Ascending aorta (tissue), 2 donors: ENCODE results near the gene PA2G4. TPM values are rescaled to one million over a fixed set of nuclear protein-coding genes. Genes with fewer than 3 reads are reported as not detected.

Experiments
- DNase-seq, 2 donors: peaks; one replicate each; pipeline ENCODE4 v3.0.0-alpha.2; 2019; ENCODE audit warnings: low spot score in 2 of 2
- H3K27ac ChIP-seq, 2 donors: fragments of 200-600 bp; sonication (generic); one replicate each; pipeline ENCODE4 v1.5.1; 2016 to 2017; ENCODE audit warnings: mild to moderate bottlenecking in 1 of 2
- H3K27me3 ChIP-seq: fragments of 200-600 bp; sonication (generic); one replicate; pipeline ENCODE4 v1.5.1; 2017
- H3K36me3 ChIP-seq, 2 donors: fragments of 200-600 bp; sonication (generic); one replicate each; pipeline ENCODE4 v1.5.1; 2016
- H3K4me1 ChIP-seq, 2 donors: fragments of 200-600 bp; sonication (generic); one replicate each; pipeline ENCODE4 v1.5.1; 2016 to 2017; ENCODE audit warnings: mild to moderate bottlenecking in 1 of 2
- H3K4me3 ChIP-seq, 2 donors: fragments of 200-600 bp; sonication (generic); one replicate each; pipeline ENCODE4 v1.5.1; 2016 to 2017; ENCODE audit warnings: mild to moderate bottlenecking in 1 of 2
- H3K9me3 ChIP-seq, 2 donors: fragments of 200-600 bp; sonication (generic); one replicate each; pipeline ENCODE4 v1.5.1; 2016
- CTCF ChIP-seq, 3 experiments: fragments of 200-600 bp in 2 of 3; fragments of 450-650 bp in 1 of 3; sonication (generic) in 2 of 3; IDR thresholded peaks; one replicate each; pipeline ENCODE4 v1.5.1; 2016 to 2019; ENCODE audit warnings: antibody characterized with exemption in 3 of 3, mild to moderate bottlenecking in 1 of 3, moderate library complexity in 1 of 3
- intact Hi-C: fragments of 100-400 bp; cut with DNase I; formaldehyde crosslinking; loops from one replicate; pipeline ENCODE4 v1.15.1; 2023
- total RNA-seq: library from RNA; depleted of rRNA; stranded (reverse); fragments of >200 nt; gene quantifications from one replicate; pipeline ENCODE4 v1.1.0, GENCODE V29; 2016

PA2G4 gene
- total RNA-seq, 1 donor from 2014 or later: 101 TPM

- intact Hi-C loops: no loop called here
- H3K4me1 ChIP-seq: peaks cover 0 to 6% of the 10 kb centered on the region in 2 donors
- DNase-seq: no peak
- no peaks in the 10 kb centered on the region for H3K9me3 ChIP-seq
- peaks cover 43 to 53% of the 10 kb centered on the region in 2 donors for H3K36me3 ChIP-seq
- TF ChIP-seq CTCF (IDR thresholded peaks at IDR 0.05): no peak
- H3K27ac ChIP-seq: no peak overlapping the region
- no peak overlapping the region for H3K4me3 ChIP-seq
- H3K27me3 ChIP-seq: no peaks in the 10 kb centered on the region
Measured at GRCh38 chr12:56145217-56145616, 40.9 kb downstream of the PA2G4 start.

- intact Hi-C loops: no loop called here
- no peak for DNase-seq
- no peak for TF ChIP-seq CTCF (IDR thresholded peaks at IDR 0.05)
- Histone ChIP-seq H3K4me3 (no peak overlapping the region), H3K27me3 (no peaks in the 10 kb centered on the region), H3K9me3 (no peaks in the 10 kb centered on the region), H3K4me1 (peaks cover 0 to 12% of the 10 kb centered on the region in 2 donors), H3K36me3 (peaks cover 29 to 37% of the 10 kb centered on the region in 2 donors), H3K27ac (peak overlapping the region; percentile 37 to 65)
Measured at GRCh38 chr12:56146492-56147460, 42.4 kb downstream of the PA2G4 start.

GRCh38 chr12:56150563-56150962, 46.2 kb downstream of the PA2G4 start:
- no peak overlapping the region for H3K27ac ChIP-seq
- H3K4me3 ChIP-seq: no peak overlapping the region
- H3K27me3 ChIP-seq: no peaks in the 10 kb centered on the region
- peaks cover 0 to 21% of the 10 kb centered on the region in 2 donors for H3K4me1 ChIP-seq
- intact Hi-C loops: no loop called here
- H3K36me3 ChIP-seq: no peaks in the 10 kb centered on the region
- no peak for DNase-seq
- no peaks in the 10 kb centered on the region for H3K9me3 ChIP-seq
- no peak for TF ChIP-seq CTCF (IDR thresholded peaks at IDR 0.05)

- intact Hi-C loops: no loop called here
Measured at GRCh38 chr12:56151672-56152131, 47.3 kb downstream of the PA2G4 start.

GRCh38 chr12:56152132-56152755, 47.9 kb downstream of the PA2G4 start, which contains the start of gene MYL6B:
Gene MYL6B, plus strand, starts transcription at chr12:56152587. Its CDS starts 1,332 bp downstream, at chr12:56153919.
- no peaks in the 10 kb centered on the region for H3K27me3 ChIP-seq
- H3K9me3 ChIP-seq: no peaks in the 10 kb centered on the region
- peak within 1 kb of the TSS; percentile 68 to 93 for H3K4me3 ChIP-seq
- peak within 1 kb of the TSS; percentile 86 to 91 for H3K27ac ChIP-seq
- peak; percentile 69 to 96 for DNase-seq
- intact Hi-C loops: no loop called here
- TF ChIP-seq CTCF (IDR thresholded peaks at IDR 0.05): no peak
- H3K36me3 ChIP-seq: no peaks in the 10 kb centered on the region
- peaks cover 0 to 24% of the 10 kb centered on the region in 2 donors for H3K4me1 ChIP-seq

More at GRCh38 chr12:56151672-56152131, 47.3 kb downstream of the PA2G4 start:
- Histone ChIP-seq H3K9me3 (no peaks in the 10 kb centered on the region), H3K27me3 (no peaks in the 10 kb centered on the region), H3K4me3 (peak overlapping the region; percentile 68 to 93), H3K36me3 (no peaks in the 10 kb centered on the region), H3K27ac (peak overlapping the region; percentile 86 to 91), H3K4me1 (peaks cover 0 to 21% of the 10 kb centered on the region in 2 donors)
- peak; percentile 26 to 55 (median 28) for TF ChIP-seq CTCF (IDR thresholded peaks at IDR 0.05)
- peak in 1 of 2 donors; percentile 77 for DNase-seq
